Activated CD4-positive, alpha-beta memory T cell treated with anti-CD3 and anti-CD28 coated beads for 36 hours (primary cell): ENCODE measurements around the gene UBIAD1. TPM values are rescaled to one million over a fixed set of nuclear protein-coding genes. Genes with fewer than 3 reads are reported as not detected.
"Not testable (repeated sequence)": the region's sequence is repeated elsewhere in the genome, so short reads cannot be mapped to it uniquely, and the experiment has no call there.

Experiments
- CTCF ChIA-PET: fragments of 350-600 bp; sonication (Branson Sonifier 250); formaldehyde crosslinking; loops from one replicate; lab custom pipeline; 2021; ENCODE audit warnings: antibody characterized with exemption, inconsistent platforms; lab: Charles Lee
- POLR2A ChIA-PET: fragments of 350-600 bp; sonication (Branson Sonifier 250); formaldehyde crosslinking; loops from one replicate; lab custom pipeline; 2021; ENCODE audit warnings: antibody characterized with exemption; lab: Charles Lee
- DNase-seq: peaks from one replicate; pipeline ENCODE4 v3.0.0-alpha.2; 2020
- H3K27ac Mint-ChIP-seq: one replicate; pipeline ENCODE4 v1.8.0; 2021; ENCODE audit warnings: mixed read lengths
- H3K27me3 Mint-ChIP-seq: one replicate; pipeline ENCODE4 v1.8.0; 2021; ENCODE audit warnings: mixed read lengths
- H3K36me3 Mint-ChIP-seq: one replicate; pipeline ENCODE4 v1.8.0; 2021; ENCODE audit warnings: mixed read lengths
- H3K4me1 Mint-ChIP-seq: one replicate; pipeline ENCODE4 v1.8.0; 2021; ENCODE audit warnings: low read depth, mixed read lengths
- H3K4me3 Mint-ChIP-seq: one replicate; pipeline ENCODE4 v1.8.0; 2021; ENCODE audit warnings: mild to moderate bottlenecking, mixed read lengths
- H3K9me3 Mint-ChIP-seq: one replicate; pipeline ENCODE4 v1.8.0; 2021; ENCODE audit warnings: mixed read lengths
- intact Hi-C: fragments of 100-400 bp; cut with micrococcal nuclease; formaldehyde crosslinking; loops from one replicate; pipeline ENCODE4 v1.15.1; 2023
- total RNA-seq, 2 experiments: library from RNA; stranded (reverse); gene quantifications; one replicate each; pipeline ENCODE4 v1.2.3, GENCODE V29; 2021

UBIAD1 gene
- total RNA-seq, 2 experiments from 2014 or later, result 21.4 to 22.4 TPM

GRCh38 chr1:11253226-11253625, 19.8 kb upstream of the UBIAD1 start:
- H3K27ac Mint-ChIP-seq, result no peak overlapping the region
- POLR2A ChIA-PET, result interaction anchor here (0.7 kb wide), 1 partner anchor 36 kb away, joined by 3 read pairs; no protein-coding TSS in a partner anchor
- no peaks in the 10 kb centered on the region for H3K9me3 Mint-ChIP-seq
- intact Hi-C loops, result no loop called here
- CTCF ChIA-PET, result interaction anchor here (0.9 kb wide), 1 partner anchor 216 kb away, joined by 3 read pairs; no protein-coding TSS in a partner anchor
- no peaks in the 10 kb centered on the region for H3K27me3 Mint-ChIP-seq
- DNase-seq, result no peak
- peaks cover 2% of the 10 kb centered on the region for H3K4me1 Mint-ChIP-seq
- H3K4me3 Mint-ChIP-seq, result no peak overlapping the region
- peaks cover 50% of the 10 kb centered on the region for H3K36me3 Mint-ChIP-seq

GRCh38 chr1:11256299-11256698, 16.7 kb upstream of the UBIAD1 start:
- CTCF ChIA-PET, result interaction anchor here (1.0 to 1.1 kb wide), 2 partner anchors 13 to 218 kb away, joined by 3 to 4 read pairs; no protein-coding TSS in a partner anchor
- Mint-ChIP-seq H3K9me3 (no peaks in the 10 kb centered on the region), H3K4me1 (peaks cover 4% of the 10 kb centered on the region), H3K36me3 (peaks cover 48% of the 10 kb centered on the region), H3K27me3 (no peaks in the 10 kb centered on the region), H3K27ac (no peak overlapping the region), H3K4me3 (no peak overlapping the region)
- POLR2A ChIA-PET, result no interaction called here
- no peak for DNase-seq
- intact Hi-C loops, result no loop called here

DNA sequence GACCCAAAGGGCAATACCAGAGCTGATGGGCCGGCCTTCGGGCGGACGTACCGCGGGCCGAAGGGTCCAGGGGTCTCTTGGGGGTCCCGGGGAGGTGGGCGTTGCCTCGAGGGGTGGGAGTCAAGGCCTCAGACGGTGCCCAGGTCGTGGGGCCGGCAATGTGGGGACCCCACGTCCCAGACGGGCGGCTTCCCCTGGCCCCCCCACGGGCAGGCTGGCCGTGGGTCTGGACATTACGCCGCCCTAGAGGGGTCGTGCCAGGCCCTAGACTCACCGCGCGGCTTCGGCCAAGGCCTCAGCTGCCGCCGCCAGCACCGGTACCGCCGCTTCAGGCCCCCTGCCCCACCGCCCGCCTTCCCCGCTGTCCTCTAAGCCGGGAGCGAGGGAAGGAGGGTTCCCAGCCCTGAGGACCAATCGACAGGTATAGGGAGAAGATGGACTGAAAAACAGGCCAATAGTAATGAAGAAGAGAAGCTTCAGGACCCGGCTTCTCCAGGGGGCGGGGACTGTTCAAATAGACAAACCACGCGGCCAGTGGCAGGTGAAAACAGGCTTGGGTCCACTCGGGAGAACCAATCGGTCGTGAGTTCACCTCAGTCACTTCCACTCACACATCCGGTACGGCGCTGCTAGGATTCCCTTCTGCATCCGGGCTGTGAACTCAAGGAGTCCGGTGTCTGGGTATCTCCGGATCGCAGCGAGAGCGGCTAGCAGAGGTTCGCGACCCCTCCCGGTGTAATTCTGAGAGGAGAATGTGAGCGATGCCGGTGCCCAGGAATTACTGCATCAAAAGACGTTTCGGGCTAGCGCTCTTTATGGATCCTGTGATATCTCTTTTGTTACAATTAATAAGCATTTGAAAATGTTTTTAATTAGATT, 10.6 kb upstream of the UBIAD1 start, which contains the start of gene MTOR:
MTOR (minus strand) TSS at position 381 of the 879 bp plus-strand sequence. CDS start 3,142 bp downstream, outside the sequence.
- intact Hi-C loops, result loop anchor here (1.0 to 10.0 kb wide), 2 partner anchors 11 to 198 kb away; partner anchors contain the start of genes SRM and UBIAD1
- H3K27ac Mint-ChIP-seq, result peak within 1 kb of the TSS; percentile 77
- DNase-seq, result peak; percentile 99
- peaks cover 15% of the 10 kb centered on the region for H3K36me3 Mint-ChIP-seq
- peak within 1 kb of the TSS; percentile 81 for H3K4me3 Mint-ChIP-seq
- no peaks in the 10 kb centered on the region for H3K9me3 Mint-ChIP-seq
- H3K4me1 Mint-ChIP-seq, result peaks cover 14% of the 10 kb centered on the region
- ChIA-PET POLR2A (interaction anchor here (0.6 to 2.7 kb wide), 6 partner anchors 11 to 646 kb away, joined by 3 to 23 read pairs (median 4); partner anchors contain the start of gene UBIAD1), CTCF (interaction anchor here (0.6 to 2.3 kb wide), 8 partner anchors 13 to 812 kb away, joined by 3 to 13 read pairs (median 4); no protein-coding TSS in a partner anchor)
- H3K27me3 Mint-ChIP-seq, result no peaks in the 10 kb centered on the region

- POLR2A ChIA-PET, result no interaction called here
- CTCF ChIA-PET, result interaction anchor here (1.6 kb wide), 1 partner anchor 229 kb away, joined by 4 read pairs; no protein-coding TSS in a partner anchor
- H3K27ac Mint-ChIP-seq, result no peak overlapping the region
- intact Hi-C loops, result loop anchor here (10.0 kb wide), 1 partner anchor 202 kb away; the partner anchor contains the start of gene SRM
- no peaks in the 10 kb centered on the region for H3K9me3 Mint-ChIP-seq
- DNase-seq, result no peak
- no peak overlapping the region for H3K4me3 Mint-ChIP-seq
- no peaks in the 10 kb centered on the region for H3K27me3 Mint-ChIP-seq
- no peaks in the 10 kb centered on the region for H3K36me3 Mint-ChIP-seq
- peaks cover 9% of the 10 kb centered on the region for H3K4me1 Mint-ChIP-seq
Observed at GRCh38 chr1:11266268-11267074, 6.5 kb upstream of the UBIAD1 start.

DNA sequence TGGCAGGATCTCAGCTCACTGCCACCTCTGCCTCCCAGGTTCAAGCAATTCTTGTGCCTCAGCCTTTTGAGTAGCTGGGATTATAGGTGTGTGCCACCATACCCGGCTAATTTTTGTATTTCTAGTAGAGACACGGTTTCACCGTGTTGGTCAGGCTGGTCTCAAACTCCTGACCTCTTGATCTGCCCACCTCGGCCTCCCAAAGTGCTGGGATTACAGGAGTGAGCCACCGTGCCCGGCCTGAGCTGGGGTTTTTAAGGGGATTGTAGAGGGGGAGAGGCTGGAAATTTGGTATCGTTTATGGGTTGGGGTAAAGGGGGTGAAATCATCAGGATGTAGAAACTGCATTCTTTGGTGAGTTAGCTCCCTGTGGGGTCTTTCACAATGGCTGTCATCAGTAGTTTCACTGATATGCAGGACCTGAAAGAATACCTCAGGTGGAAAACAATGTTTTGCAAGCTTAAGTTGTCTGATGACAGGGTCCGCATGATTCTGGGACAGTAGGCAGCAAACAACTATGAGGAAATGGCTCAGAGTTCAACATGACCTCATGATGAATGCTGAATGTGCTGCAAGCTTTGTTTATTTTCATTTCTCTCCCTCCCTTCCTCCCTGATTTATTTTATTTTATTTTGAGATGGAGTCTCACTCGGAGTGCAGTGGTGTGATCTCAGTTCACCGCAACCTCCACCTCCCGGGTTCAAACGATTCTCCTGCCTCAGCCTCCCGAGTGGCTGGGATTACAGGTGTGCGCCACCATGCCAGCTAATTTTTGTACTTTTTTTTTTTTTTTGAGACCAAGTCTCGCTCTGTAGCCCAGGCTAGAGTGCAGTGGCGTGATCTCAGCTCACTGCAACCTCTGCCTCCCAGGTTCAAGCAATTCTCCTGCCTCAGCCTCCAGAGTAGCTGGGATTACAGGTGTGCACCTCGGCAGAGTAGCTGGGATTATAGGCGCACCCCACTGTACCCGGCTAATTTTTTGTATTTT, 5.4 kb upstream of the UBIAD1 start:
- CTCF ChIA-PET, H3K27ac Mint-ChIP-seq, H3K4me1 Mint-ChIP-seq, H3K9me3 Mint-ChIP-seq, DNase-seq, H3K4me3 Mint-ChIP-seq, H3K36me3 Mint-ChIP-seq, H3K27me3 Mint-ChIP-seq, POLR2A ChIA-PET: not testable (repeated sequence)
- intact Hi-C loops, result loop anchor here (10.0 kb wide), 1 partner anchor 203 kb away; the partner anchor contains the start of gene SRM

DNA sequence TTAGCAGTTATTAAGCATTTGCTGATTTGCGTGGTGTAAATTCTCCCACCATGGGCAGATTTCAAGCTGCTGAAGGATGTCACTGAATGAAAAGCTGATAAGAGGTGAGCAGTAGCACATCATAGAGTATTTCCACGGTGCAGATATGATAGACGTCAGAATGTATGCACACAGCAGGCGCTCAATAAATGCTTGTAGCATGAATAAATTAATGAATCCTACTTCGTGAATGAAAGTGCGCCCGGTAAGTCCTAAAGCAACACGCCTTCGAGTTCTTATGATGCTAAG, 510 bp upstream of the UBIAD1 start:
- intact Hi-C loops, result loop anchor here (5.0 kb wide), 1 partner anchor 635 kb away; no protein-coding TSS in a partner anchor
- no peak for DNase-seq
- Mint-ChIP-seq H3K36me3 (peaks cover 17% of the 10 kb centered on the region), H3K4me3 (peak overlapping the region; percentile 4), H3K4me1 (peaks cover 27% of the 10 kb centered on the region), H3K27ac (no peak overlapping the region), H3K27me3 (no peaks in the 10 kb centered on the region), H3K9me3 (no peaks in the 10 kb centered on the region)
- ChIA-PET POLR2A (interaction anchor here (3.1 kb wide), 1 partner anchor 10 kb away, joined by 23 read pairs; the partner anchor contains the start of gene MTOR), CTCF (interaction anchor here (0.6 to 0.8 kb wide), 2 partner anchors 9 to 86 kb away, joined by 3 read pairs; no protein-coding TSS in a partner anchor)

GRCh38 chr1:11273595-11274234, 717 bp downstream of the UBIAD1 start:
- intact Hi-C loops, result loop anchor here (1.0 to 5.0 kb wide), 2 partner anchors 11 to 634 kb away; partner anchors contain the start of gene MTOR
- Mint-ChIP-seq H3K27me3 (no peaks in the 10 kb centered on the region), H3K9me3 (no peaks in the 10 kb centered on the region), H3K4me3 (peak overlapping the region; percentile 96), H3K36me3 (peaks cover 22% of the 10 kb centered on the region), H3K27ac (peak overlapping the region; percentile 89), H3K4me1 (peaks cover 33% of the 10 kb centered on the region)
- no peak for DNase-seq
- CTCF ChIA-PET, result no interaction called here
- POLR2A ChIA-PET, result interaction anchor here (1.0 to 3.1 kb wide), 4 partner anchors 10 to 636 kb away, joined by 3 to 23 read pairs (median 3); partner anchors contain the start of gene MTOR

GRCh38 chr1:11279152-11279551, 6.2 kb downstream of the UBIAD1 start:
- DNase-seq, result no peak
- no peak overlapping the region for H3K27ac Mint-ChIP-seq
- POLR2A ChIA-PET, result no interaction called here
- H3K4me1 Mint-ChIP-seq, result peaks cover 72% of the 10 kb centered on the region
- peaks cover 29% of the 10 kb centered on the region for H3K36me3 Mint-ChIP-seq
- intact Hi-C loops, result no loop called here
- CTCF ChIA-PET, result no interaction called here
- no peak overlapping the region for H3K4me3 Mint-ChIP-seq
- H3K27me3 Mint-ChIP-seq, result no peaks in the 10 kb centered on the region
- H3K9me3 Mint-ChIP-seq, result no peaks in the 10 kb centered on the region

- H3K9me3 Mint-ChIP-seq, result no peaks in the 10 kb centered on the region
- peaks cover 29% of the 10 kb centered on the region for H3K36me3 Mint-ChIP-seq
- H3K27ac Mint-ChIP-seq, result peak overlapping the region; percentile 85
- CTCF ChIA-PET, result no interaction called here
- no peaks in the 10 kb centered on the region for H3K27me3 Mint-ChIP-seq
- H3K4me3 Mint-ChIP-seq, result no peak overlapping the region
- POLR2A ChIA-PET, result interaction anchor here (0.9 kb wide), 1 partner anchor 628 kb away, joined by 3 read pairs; no protein-coding TSS in a partner anchor
- intact Hi-C loops, result no loop called here
- DNase-seq, result no peak
- peaks cover 74% of the 10 kb centered on the region for H3K4me1 Mint-ChIP-seq
Observed at GRCh38 chr1:11279630-11280029, 6.6 kb downstream of the UBIAD1 start.

GRCh38 chr1:11280719-11281376, 7.8 kb downstream of the UBIAD1 start:
- peaks cover 24% of the 10 kb centered on the region for H3K36me3 Mint-ChIP-seq
- intact Hi-C loops, result no loop called here
- H3K4me1 Mint-ChIP-seq, result peaks cover 76% of the 10 kb centered on the region
- ChIA-PET CTCF (interaction anchor here (0.7 to 1.3 kb wide), 4 partner anchors 21 to 369 kb away, joined by 3 to 6 read pairs (median 3); no protein-coding TSS in a partner anchor), POLR2A (no interaction called here)
- peak overlapping the region; percentile 85 for H3K27ac Mint-ChIP-seq
- DNase-seq, result no peak
- H3K4me3 Mint-ChIP-seq, result no peak overlapping the region
- H3K27me3 Mint-ChIP-seq, result no peaks in the 10 kb centered on the region
- H3K9me3 Mint-ChIP-seq, result no peaks in the 10 kb centered on the region
